DND-41 (cell line): ENCODE measurements around the gene CABP4.

Experiments used
- ATAC-seq: fragments of 200-7000 bp; cut with Tn5 transposase; 3 replicates; pipeline ENCODE4 v1.9.1; 2021; ENCODE audit warnings: low read depth; ENCODE audit not compliant: insufficient read depth
- DNase-seq: peaks from one replicate; pipeline ENCODE4 v3.0.0-alpha.2; 2020
- H2AFZ ChIP-seq: 2 replicates; pipeline ENCODE4 v1.6.0; 2012; ENCODE audit warnings: low read depth, low read length
- H3K27ac ChIP-seq: 2 replicates; pipeline ENCODE4 v1.5.1; 2012; ENCODE audit warnings: low read length, inconsistent platforms
- H3K27me3 ChIP-seq: fragments of 200-600 bp; sonication (generic); 2 replicates; pipeline ENCODE4 v1.6.0; 2012; ENCODE audit warnings: low read length, mild to moderate bottlenecking, inconsistent platforms; ENCODE audit not compliant: insufficient read depth, poor library complexity
- H3K36me3 ChIP-seq: 2 replicates; pipeline ENCODE4 v1.5.1; 2012; ENCODE audit warnings: low read length, inconsistent platforms; ENCODE audit not compliant: insufficient read depth
- H3K4me1 ChIP-seq: 2 replicates; pipeline ENCODE4 v1.5.1; 2012; ENCODE audit warnings: mild to moderate bottlenecking, low read length; ENCODE audit not compliant: insufficient read depth
- H3K4me2 ChIP-seq: 2 replicates; pipeline ENCODE4 v1.6.0; 2012; ENCODE audit warnings: mild to moderate bottlenecking, moderate library complexity, low read length, inconsistent platforms; ENCODE audit not compliant: insufficient read depth
- H3K4me3 ChIP-seq, 2 experiments: fragments of 200-600 bp in 1 of 2; shearing (Covaris generic) in 1 of 2; 2 replicates each; pipeline ENCODE4 v1.5.1; 2012 to 2016; ENCODE audit warnings: inconsistent platforms in 2 of 2, low read length in 2 of 2, mild to moderate bottlenecking in 2 of 2, low read depth in 1 of 2, moderate library complexity in 1 of 2
- H3K79me2 ChIP-seq: 2 replicates; pipeline ENCODE4 v1.6.0; 2012; ENCODE audit warnings: low read length, inconsistent platforms; ENCODE audit not compliant: insufficient read depth
- H3K9ac ChIP-seq: 2 replicates; pipeline ENCODE4 v1.6.0; 2012; ENCODE audit warnings: low read depth, mild to moderate bottlenecking, inconsistent platforms, low read length, moderate library complexity
- H3K9me3 ChIP-seq: 2 replicates; pipeline ENCODE4 v1.5.1; 2012; ENCODE audit warnings: low read length, moderate library complexity, mild to moderate bottlenecking, inconsistent platforms; ENCODE audit not compliant: insufficient read depth, severe bottlenecking
- H4K20me1 ChIP-seq: 2 replicates; pipeline ENCODE4 v1.6.0; 2012; ENCODE audit warnings: low read length; ENCODE audit not compliant: insufficient read depth
- EZH2 ChIP-seq: IDR thresholded peaks from 3 replicates; pipeline ENCODE4 v1.6.1; 2012; ENCODE audit warnings: borderline replicate concordance, low read depth, mild to moderate bottlenecking, moderate library complexity, low read length, inconsistent platforms; ENCODE audit not compliant: severe bottlenecking
- TF ChIP-seq, protein P1 (sequence below): IDR thresholded peaks from 2 replicates; pipeline ENCODE4 v1.5.1; 2012; ENCODE audit warnings: borderline replicate concordance, low read length, moderate library complexity, mild to moderate bottlenecking; ENCODE audit not compliant: poor library complexity, severe bottlenecking; ENCODE audit errors: extremely low read depth

Gene CABP4

DNA sequence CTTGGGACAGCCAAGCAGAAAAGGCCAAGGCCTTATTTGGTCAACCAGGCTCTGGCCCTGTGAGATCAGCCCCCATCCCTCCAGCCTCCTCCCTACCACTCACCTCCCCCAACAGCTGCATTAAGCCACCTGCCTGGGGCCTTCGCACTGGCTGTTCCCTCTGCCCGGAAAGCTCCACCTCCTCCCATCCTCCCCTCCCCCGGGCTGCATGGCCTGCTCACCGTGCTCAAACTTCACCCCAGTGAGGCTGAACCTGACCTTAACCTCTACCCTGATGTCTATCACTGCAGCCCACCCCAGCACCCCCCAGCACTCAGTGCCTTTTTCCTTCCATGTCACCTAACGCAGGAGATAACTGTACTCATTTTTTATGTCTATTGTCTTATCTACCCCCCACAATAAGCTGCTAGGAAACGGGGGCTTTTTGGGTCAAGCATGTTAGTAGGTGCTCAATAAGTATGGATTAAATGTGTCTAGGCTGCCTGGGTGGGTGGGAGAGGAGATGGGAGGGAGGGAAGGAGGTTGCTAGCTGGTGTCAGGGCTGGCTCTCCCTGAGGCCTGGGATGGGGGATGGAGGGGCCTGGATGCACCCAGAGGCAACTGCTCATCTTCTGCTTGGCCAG lies 18.6 kb upstream of the CABP4 start:
- Histone ChIP-seq H3K4me1 (peaks cover 74% of the 10 kb centered on the region), H3K4me3 (peak overlapping the region; percentile 85 to 92), H3K27ac (peak overlapping the region; percentile 100), H3K9ac (peak overlapping the region; percentile 99), H3K4me2 (peak overlapping the region; percentile 99), H4K20me1 (peaks cover 57% of the 10 kb centered on the region), H3K36me3 (peaks cover 77% of the 10 kb centered on the region), H3K9me3 (no peaks in the 10 kb centered on the region), H2AFZ (no peak overlapping the region), H3K27me3 (no peaks in the 10 kb centered on the region), H3K79me2 (peaks cover 84% of the 10 kb centered on the region)
- ATAC-seq (peak; percentile 47), DNase-seq (peak; percentile 86)
- no peak for TF ChIP-seq EZH2
- TF ChIP-seq, protein P1, sequence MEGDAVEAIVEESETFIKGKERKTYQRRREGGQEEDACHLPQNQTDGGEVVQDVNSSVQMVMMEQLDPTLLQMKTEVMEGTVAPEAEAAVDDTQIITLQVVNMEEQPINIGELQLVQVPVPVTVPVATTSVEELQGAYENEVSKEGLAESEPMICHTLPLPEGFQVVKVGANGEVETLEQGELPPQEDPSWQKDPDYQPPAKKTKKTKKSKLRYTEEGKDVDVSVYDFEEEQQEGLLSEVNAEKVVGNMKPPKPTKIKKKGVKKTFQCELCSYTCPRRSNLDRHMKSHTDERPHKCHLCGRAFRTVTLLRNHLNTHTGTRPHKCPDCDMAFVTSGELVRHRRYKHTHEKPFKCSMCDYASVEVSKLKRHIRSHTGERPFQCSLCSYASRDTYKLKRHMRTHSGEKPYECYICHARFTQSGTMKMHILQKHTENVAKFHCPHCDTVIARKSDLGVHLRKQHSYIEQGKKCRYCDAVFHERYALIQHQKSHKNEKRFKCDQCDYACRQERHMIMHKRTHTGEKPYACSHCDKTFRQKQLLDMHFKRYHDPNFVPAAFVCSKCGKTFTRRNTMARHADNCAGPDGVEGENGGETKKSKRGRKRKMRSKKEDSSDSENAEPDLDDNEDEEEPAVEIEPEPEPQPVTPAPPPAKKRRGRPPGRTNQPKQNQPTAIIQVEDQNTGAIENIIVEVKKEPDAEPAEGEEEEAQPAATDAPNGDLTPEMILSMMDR = no peak

DNA sequence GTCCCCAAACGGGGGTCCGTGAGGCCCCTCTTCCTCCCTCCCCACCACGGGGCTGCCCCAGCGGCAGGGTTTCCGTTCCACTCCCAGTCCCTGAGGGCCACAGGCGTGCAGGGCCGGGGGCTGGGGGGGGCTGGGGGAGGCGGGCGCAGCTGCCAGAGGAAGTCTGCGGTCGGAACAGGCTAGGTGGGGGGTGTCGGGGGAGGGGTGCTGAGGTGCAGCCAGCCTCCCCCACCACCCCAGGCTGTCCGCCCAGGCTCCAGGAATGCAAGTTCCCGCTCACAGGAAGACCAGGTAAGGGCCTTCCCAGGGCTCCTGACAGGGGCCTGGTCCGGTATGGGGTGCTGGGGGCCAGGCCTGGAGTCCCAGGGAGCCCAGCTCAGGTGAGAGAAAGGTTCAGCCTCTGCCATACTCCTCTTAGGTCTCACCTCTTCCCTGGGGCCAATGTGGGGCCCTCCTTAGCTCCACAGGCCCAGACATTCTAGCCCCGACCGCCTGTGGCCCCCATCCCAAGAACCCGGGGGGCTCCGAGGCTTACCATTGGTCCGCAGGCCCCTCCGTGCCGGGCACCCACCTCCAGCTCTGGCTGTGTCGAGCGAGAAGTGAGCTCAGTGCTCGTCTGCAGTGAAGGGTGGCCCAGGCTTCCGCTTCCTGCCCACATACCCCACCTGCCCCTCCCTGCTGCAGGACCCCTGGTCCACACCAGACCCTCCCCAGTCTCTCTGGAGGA lies 17.9 kb upstream of the CABP4 start, which contains the start of gene PTPRCAP:
Gene PTPRCAP, minus strand, starts transcription at position 601 of the 727 bp plus-strand sequence. Its CDS starts 63 bp downstream, at position 538.
- H3K79me2 ChIP-seq = peaks cover 79% of the 10 kb centered on the region
- peak within 1 kb of the TSS; percentile 85 to 92 for H3K4me3 ChIP-seq
- peak within 1 kb of the TSS; percentile 99 for H3K9ac ChIP-seq
- no peak within 1 kb of the TSS for H2AFZ ChIP-seq
- H4K20me1 ChIP-seq = peaks cover 50% of the 10 kb centered on the region
- no peaks in the 10 kb centered on the region for H3K27me3 ChIP-seq
- no peaks in the 10 kb centered on the region for H3K9me3 ChIP-seq
- TF ChIP-seq, protein P1 = no peak
- TF ChIP-seq EZH2 = no peak
- DNase-seq = peak; percentile 94
- H3K27ac ChIP-seq = peak within 1 kb of the TSS; percentile 100
- peaks cover 68% of the 10 kb centered on the region for H3K4me1 ChIP-seq
- peak; percentile 69 for ATAC-seq
- peak within 1 kb of the TSS; percentile 99 for H3K4me2 ChIP-seq
- H3K36me3 ChIP-seq = peaks cover 70% of the 10 kb centered on the region

DNA sequence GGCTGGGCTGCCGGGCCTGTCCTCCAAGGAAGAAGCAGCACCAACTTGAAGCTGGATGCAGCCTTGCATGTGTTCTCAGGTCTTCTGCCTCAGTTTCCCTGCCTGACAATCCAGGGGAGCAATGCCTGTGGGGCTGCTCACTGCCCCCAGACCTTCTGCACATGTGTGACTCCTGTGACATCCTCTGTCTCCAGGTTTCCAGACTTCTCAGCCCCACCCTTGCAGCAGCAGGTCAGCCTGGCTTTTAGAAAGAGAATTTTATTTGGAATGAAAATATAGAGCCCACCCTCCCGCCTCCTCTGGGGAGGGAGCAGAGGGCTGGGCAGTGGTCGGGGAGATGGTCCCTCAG lies 17.4 kb upstream of the CABP4 start:
- peak overlapping the region; percentile 99 for H3K9ac ChIP-seq
- no peaks in the 10 kb centered on the region for H3K27me3 ChIP-seq
- H3K4me3 ChIP-seq = peak overlapping the region; percentile 85 to 92
- H3K4me2 ChIP-seq = peak overlapping the region; percentile 99
- ATAC-seq (no peak), DNase-seq (no peak)
- H3K9me3 ChIP-seq = no peaks in the 10 kb centered on the region
- peaks cover 70% of the 10 kb centered on the region for H3K4me1 ChIP-seq
- H3K27ac ChIP-seq = peak overlapping the region; percentile 100
- peaks cover 45% of the 10 kb centered on the region for H4K20me1 ChIP-seq
- no peak overlapping the region for H2AFZ ChIP-seq
- H3K79me2 ChIP-seq = peaks cover 75% of the 10 kb centered on the region
- peaks cover 65% of the 10 kb centered on the region for H3K36me3 ChIP-seq
- TF ChIP-seq, protein P1 = peak; percentile 3
- no peak for TF ChIP-seq EZH2
